K562 (cell line): Measurements from ENCODE around the gene OLAH. TPM values are rescaled to one million over a fixed set of nuclear protein-coding genes. Genes with fewer than 3 reads are reported as not detected.

Experiments used
- ATAC-seq: fragments of 200-7000 bp; cut with Tn5 transposase; 3 replicates; pipeline ENCODE4 v1.9.1; 2020; ENCODE audit warnings: moderate library complexity
- BruUV-seq: library from RNA; stranded (reverse); fragments of 400-500 nt; replicated peaks from 2 replicates; lab custom pipeline; 2021; lab: Mats Ljungman, UMichigan
- CTCF ChIA-PET: fragments of 300-600 bp; formaldehyde crosslinking; extraction: SDS; loops from one replicate; lab custom pipeline; 2021; ENCODE audit warnings: low intra/inter-chr PET ratio; lab: Yijun Ruan, JAX
- POLR2A ChIA-PET: fragments of 300-600, 350-650 bp; sonication (Branson Sonifier 250); formaldehyde crosslinking; extraction: SDS; loops from one replicate; lab custom pipeline; 2021; ENCODE audit warnings: antibody characterized with exemption, inconsistent platforms; lab: Yijun Ruan, JAX
- DNase-seq, 4 experiments: peaks; one replicate each; pipeline versions ENCODE4 v3.0.0 to v3.0.0-alpha.2; 2011 to 2018; ENCODE audit warnings: low spot score in 3 of 4, mixed read lengths in 3 of 4; ENCODE audit errors: extremely low read depth in 1 of 4
- FAIRE-seq: peaks from 2 replicates; lab custom pipeline; 2011; peaks lifted over from hg19 to GRCh38; lab: Jason Lieb, UNC
- H2AFZ ChIP-seq: 2 replicates; pipeline ENCODE4 v1.6.0; 2011; ENCODE audit warnings: low read depth, low read length, control low read depth, inconsistent platforms
- H3K27ac ChIP-seq: fragments of 200-600 bp; 3 replicates; pipeline ENCODE4 v1.8.0; 2011; ENCODE audit warnings: low read depth, mild to moderate bottlenecking, control low read depth, inconsistent platforms, low read length, moderate library complexity, mixed read lengths; ENCODE audit errors: extremely low read depth
- H3K27me3 ChIP-seq, 2 experiments: fragments of 300-600 bp in 1 of 2; 2 replicates in 1 of 2; 3 replicates in 1 of 2; pipeline versions ENCODE4 v1.6.0 to v1.8.0; 2011; ENCODE audit warnings: inconsistent platforms in 2 of 2, low read length in 2 of 2, mild to moderate bottlenecking in 1 of 2, mixed read lengths in 1 of 2, moderate library complexity in 1 of 2; ENCODE audit not compliant: control insufficient read depth in 2 of 2, insufficient read depth in 2 of 2
- H3K36me3 ChIP-seq: fragments of 300-600 bp; 3 replicates; pipeline ENCODE4 v1.8.0; 2011; ENCODE audit warnings: mild to moderate bottlenecking, low read length, inconsistent platforms; ENCODE audit not compliant: control insufficient read depth, insufficient read depth
- H3K4me1 ChIP-seq, 2 experiments: fragments of 200-600 bp in 1 of 2; replicated peaks in 1 of 2; 2 replicates in 1 of 2; 3 replicates in 1 of 2; pipeline versions ENCODE4 v1.5.1 to v1.8.0; 2011; ENCODE audit warnings: inconsistent platforms in 2 of 2, low read length in 2 of 2, mild to moderate bottlenecking in 1 of 2, mixed read lengths in 1 of 2, moderate library complexity in 1 of 2; ENCODE audit not compliant: control insufficient read depth in 2 of 2, insufficient read depth in 2 of 2
- H3K4me2 ChIP-seq: 2 replicates; pipeline ENCODE4 v1.6.1; 2011; ENCODE audit warnings: low read length, control low read depth, inconsistent platforms, mixed read lengths; ENCODE audit not compliant: insufficient read depth
- H3K4me3 ChIP-seq: fragments of 200-600 bp; sonication (generic), shearing (Covaris generic); 2 replicates; pipeline ENCODE4 v1.5.1; 2016; ENCODE audit warnings: control low read depth, inconsistent platforms
- H3K79me2 ChIP-seq: fragments of 200-600 bp; 3 replicates; pipeline ENCODE4 v1.8.0; 2011; ENCODE audit warnings: low read length, inconsistent platforms; ENCODE audit not compliant: control insufficient read depth, insufficient read depth
- H3K9ac ChIP-seq, 2 experiments: 2 replicates each; pipeline versions ENCODE4 v1.6.0 to v1.6.1; 2011; ENCODE audit warnings: low read depth in 2 of 2, low read length in 2 of 2, control low read depth in 1 of 2, inconsistent platforms in 1 of 2, mild to moderate bottlenecking in 1 of 2, mixed read lengths in 1 of 2; ENCODE audit not compliant: insufficient read depth in 1 of 2
- H3K9me1 ChIP-seq: one replicate; pipeline ENCODE4 v1.6.0; 2011; ENCODE audit warnings: inconsistent platforms, mild to moderate bottlenecking, low read length, moderate library complexity; ENCODE audit not compliant: control insufficient read depth, insufficient read depth
- H3K9me3 ChIP-seq: replicated peaks from 2 replicates; pipeline ENCODE4 v1.5.1; 2011; ENCODE audit warnings: low read depth, low read length, inconsistent platforms; ENCODE audit not compliant: control insufficient read depth, insufficient read depth
- H4K20me1 ChIP-seq: replicated peaks from 2 replicates; pipeline ENCODE4 v1.6.1; 2011; ENCODE audit warnings: low read length, inconsistent platforms, mixed read lengths; ENCODE audit not compliant: control insufficient read depth, insufficient read depth
- GATAD2B ChIP-seq: fragments of 450-650 bp; IDR thresholded peaks from 2 replicates; pipeline ENCODE4 v1.6.1; 2017; ENCODE audit warnings: mild to moderate bottlenecking, borderline replicate concordance
- HDAC1 ChIP-seq, 2 experiments: fragments of 450-650 bp; IDR thresholded peaks; 2 replicates each; pipeline ENCODE4 v1.6.1; 2016 to 2017; ENCODE audit warnings: inconsistent platforms in 1 of 2, mild to moderate bottlenecking in 1 of 2, moderate library complexity in 1 of 2
- HIVEP1 ChIP-seq: fragments of 250-450 bp; sonication (Bioruptor Pico); IDR thresholded peaks from 2 replicates; pipeline ENCODE4 v1.4.0; 2020; ENCODE audit warnings: mild to moderate bottlenecking
- KLF1 ChIP-seq: fragments of 450-650 bp; IDR thresholded peaks from 2 replicates; pipeline ENCODE4 v1.6.1; 2016; ENCODE audit warnings: missing genetic modification characterization, missing compliant biosample characterization
- NR1H2 ChIP-seq: sonication (generic); formaldehyde crosslinking; IDR thresholded peaks from 2 replicates; pipeline ENCODE4 v1.4.0; 2020; ENCODE audit warnings: mild to moderate bottlenecking, missing genetic modification reagents
- NR4A1 ChIP-seq, 2 experiments: fragments of 250-450 bp in 1 of 2; fragments of 450-650 bp in 1 of 2; sonication (Bioruptor Pico) in 1 of 2; IDR thresholded peaks; 2 replicates each; pipeline versions ENCODE4 v1.4.0 to v1.6.1; 2016 to 2020; ENCODE audit warnings: mild to moderate bottlenecking in 2 of 2, missing compliant biosample characterization in 1 of 2, missing genetic modification characterization in 1 of 2, moderate library complexity in 1 of 2
- RBM14 ChIP-seq: fragments of 200-400 bp; formaldehyde crosslinking; IDR thresholded peaks from 2 replicates; pipeline ENCODE4 v1.6.1; 2018; ENCODE audit warnings: low read depth, mild to moderate bottlenecking, low read length, moderate library complexity, borderline replicate concordance; ENCODE audit not compliant: insufficient read depth
- SP1 ChIP-seq: sonication (generic); formaldehyde crosslinking; IDR thresholded peaks from 2 replicates; pipeline ENCODE4 v1.8.1; 2022; ENCODE audit warnings: mild to moderate bottlenecking, missing genetic modification reagents
- ZBTB40 ChIP-seq, 2 experiments: fragments of 450-650 bp in 1 of 2; sonication (generic) in 1 of 2; formaldehyde crosslinking in 1 of 2; IDR thresholded peaks; 2 replicates each; pipeline versions ENCODE4 v1.7.1 to v1.9.0; 2016 to 2022; ENCODE audit warnings: inconsistent platforms in 1 of 2, mild to moderate bottlenecking in 1 of 2, missing genetic modification reagents in 1 of 2
- ZNF324 ChIP-seq: fragments of 250-450 bp; sonication (Bioruptor Pico); IDR thresholded peaks from 2 replicates; pipeline ENCODE4 v1.4.0; 2020; ENCODE audit warnings: mild to moderate bottlenecking
- ZNF436 ChIP-seq: fragments of 250-450, 450-650 bp; sonication (Bioruptor Pico); formaldehyde crosslinking; IDR thresholded peaks from 2 replicates; pipeline ENCODE4 v1.7.0; 2020; ENCODE audit warnings: mild to moderate bottlenecking
- ZNF696 ChIP-seq: fragments of 250-450 bp; sonication (Bioruptor Pico); conservative IDR thresholded peaks from 2 replicates; pipeline ENCODE4 v1.4.0; 2020; ENCODE audit warnings: mild to moderate bottlenecking, moderate library complexity
- WGBS: fragments of 100-300 bp; shearing (Covaris generic); methylation state at CpG from one replicate; pipeline ENCODE4 v1.1.6; 2016; ENCODE audit warnings: low coverage, mixed read lengths; ENCODE audit not compliant: insufficient coverage; ENCODE audit errors: missing lambda C conversion rate; 5-methylcytosine and 5-hydroxymethylcytosine counted together
- in situ Hi-C: fragments of 300-500 bp; cut with MboI; formaldehyde crosslinking; loops from 4 replicates; pipeline ENCODE4 v1.15.0; 2018; ENCODE audit warnings: inconsistent platforms, mixed read lengths
- intact Hi-C: fragments of 100-400 bp; cut with micrococcal nuclease; formaldehyde crosslinking; loops from 2 replicates; pipeline ENCODE4 v1.14.2; 2022
- polyA plus RNA-seq, 8 experiments: library from polyadenylated mRNA; depleted of rRNA in 4 of 8; stranded (reverse) in 5 of 8; unstranded in 3 of 8; fragments of >200 nt; fragmentation: Nextera tagmentation in 2 of 8; fragmentation: Illumina TruSeq in 1 of 8; extraction: Ambion mirVana in 2 of 8; extraction: Trizol in 1 of 8; gene quantifications; 2 replicates each; pipeline versions ENCODE4 v1.2.1 to v1.2.3, GENCODE V29; 2011 to 2014; ENCODE audit warnings: inconsistent platforms in 1 of 8, missing spikeins in 1 of 8
- total RNA-seq, 7 experiments: library from RNA; depleted of rRNA in 6 of 7; stranded (reverse); fragments of >200 nt in 6 of 7; fragmentation: Illumina TruSeq in 2 of 7; extraction: Trizol in 2 of 7; gene quantifications; 2 replicates each; pipeline versions ENCODE4 v1.2.1 to v1.2.3, GENCODE V29; 2011 to 2021; ENCODE audit warnings: low replicate concordance in 1 of 7
- TF ChIP-seq, protein P1 (sequence below): fragments of 450-650 bp; formaldehyde crosslinking; IDR thresholded peaks from 2 replicates; pipeline ENCODE4 v1.4.0; 2022; ENCODE audit warnings: mild to moderate bottlenecking, moderate library complexity

OLAH gene
- total and polyA plus RNA-seq, 9 of the 15 experiments (the other 6 are each of a cell fraction or from before 2014, with no cell fraction given) = 0.11 to 0.45 (median 0.18) TPM; not detected in 3

DNA sequence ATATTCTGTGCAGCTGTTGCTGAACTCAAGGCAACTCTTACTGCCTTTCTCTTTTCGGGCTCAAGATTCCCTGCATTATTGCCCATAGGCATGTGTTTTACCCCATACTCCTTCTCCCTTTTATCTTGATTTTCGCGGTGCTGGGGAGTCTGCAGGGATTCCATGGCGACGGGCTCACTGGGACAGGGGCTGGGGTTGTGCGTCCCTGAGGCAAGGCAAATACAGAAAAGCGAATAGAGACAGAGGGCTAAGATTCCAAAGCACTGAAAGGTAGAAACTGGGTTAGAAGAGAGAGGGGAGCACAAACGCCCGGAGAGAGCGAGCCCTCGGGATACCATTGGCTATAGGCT is 52.9 kb downstream of the OLAH start:
- intact Hi-C loops = no loop called here
- peak; percentile 17 for ATAC-seq
- H3K79me2 ChIP-seq = peaks cover 44% of the 10 kb centered on the region
- TF ChIP-seq ZNF324 (CRISPR knock-in tag) (no peak), NR1H2 (CRISPR knock-in tag) (no peak), GATAD2B (no peak), ZNF696 (no peak), SP1 (no peak), RBM14 (no peak), NR4A1 (CRISPR knock-in tag; IDR thresholded peaks at IDR 0.05) (no peak), NR4A1 (tag; IDR thresholded peaks at IDR 0.05) (no peak), ZNF436 (CRISPR knock-in tag) (no peak), ZBTB40 (IDR thresholded peaks at IDR 0.05) (no peak), ZBTB40 (CRISPR knock-in tag; IDR thresholded peaks at IDR 0.05) (no peak), HIVEP1 (no peak), KLF1 (tag) (no peak), HDAC1 (IDR thresholded peaks at IDR 0.05) (0 out of 4 replicates have a peak, but pooled peaks of 1 of the 2 experiments have one; percentile 16)
- TF ChIP-seq, protein P1, sequence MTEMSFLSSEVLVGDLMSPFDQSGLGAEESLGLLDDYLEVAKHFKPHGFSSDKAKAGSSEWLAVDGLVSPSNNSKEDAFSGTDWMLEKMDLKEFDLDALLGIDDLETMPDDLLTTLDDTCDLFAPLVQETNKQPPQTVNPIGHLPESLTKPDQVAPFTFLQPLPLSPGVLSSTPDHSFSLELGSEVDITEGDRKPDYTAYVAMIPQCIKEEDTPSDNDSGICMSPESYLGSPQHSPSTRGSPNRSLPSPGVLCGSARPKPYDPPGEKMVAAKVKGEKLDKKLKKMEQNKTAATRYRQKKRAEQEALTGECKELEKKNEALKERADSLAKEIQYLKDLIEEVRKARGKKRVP (CRISPR knock-in tag) = no peak

More for the DNA sequence above, 52.9 kb downstream of the OLAH start:
- DNase-seq = peak in 3 of 4 experiments; percentile 10 to 18 (median 10)
- Histone ChIP-seq H3K4me1 (peaks cover 11 to 26% of the 10 kb centered on the region in 2 experiments; a peak in 4 of 5 replicates), H3K27me3 (peaks cover 8 to 12% of the 10 kb centered on the region in 2 experiments; a peak in 2 of 5 replicates), H3K9me3 (0 out of 2 replicates have a peak, but pooled peaks cover 1% of the 10 kb centered on the region), H3K9me1 (no peaks in the 10 kb centered on the region), H3K9ac (peak overlapping the region; percentile 84 to 96; a peak in 3 of 4 replicates), H3K4me3 (peak overlapping the region; percentile 95), H4K20me1 (peaks cover 9% of the 10 kb centered on the region; the same call in 1 of the 2 replicates), H3K4me2 (peak overlapping the region; percentile 97), H3K36me3 (peaks cover 25% of the 10 kb centered on the region), H3K27ac (peak overlapping the region; percentile 98; the same call in 2 of the 3 replicates), H2AFZ (peak overlapping the region; percentile 98)
- CTCF ChIA-PET = no interaction called here
- FAIRE-seq = no peak
- BruUV-seq = TSS peak; percentile 62
- WGBS = 0% methylated on average over 8 of the region's 11 CpGs
- in situ Hi-C loops = no loop called here
- POLR2A ChIA-PET = no interaction called here
